CD4-positive, alpha-beta T cell treated with Interferon gamma for 1 hour (primary cell): ENCODE measurements around the gene JAG2.
"Not testable (repeated sequence)": the region's sequence is repeated elsewhere in the genome, so short reads cannot be mapped to it uniquely, and the experiment has no call there.

Experiments used
- DNase-seq: peaks from one replicate; pipeline ENCODE4 v3.0.0-alpha.2; 2020

The JAG2 gene

GRCh38 chr14:105136401-105137322 is 31.9 kb downstream of the JAG2 start:
- DNase-seq, result no peak

GRCh38 chr14:105135700-105136395 is 32.7 kb downstream of the JAG2 start:
- DNase-seq, result no peak

GRCh38 chr14:105132921-105133654 is 35.5 kb downstream of the JAG2 start:
- no peak for DNase-seq

GRCh38 chr14:105131241-105131640 is 37.3 kb downstream of the JAG2 start:
- no peak for DNase-seq

DNA sequence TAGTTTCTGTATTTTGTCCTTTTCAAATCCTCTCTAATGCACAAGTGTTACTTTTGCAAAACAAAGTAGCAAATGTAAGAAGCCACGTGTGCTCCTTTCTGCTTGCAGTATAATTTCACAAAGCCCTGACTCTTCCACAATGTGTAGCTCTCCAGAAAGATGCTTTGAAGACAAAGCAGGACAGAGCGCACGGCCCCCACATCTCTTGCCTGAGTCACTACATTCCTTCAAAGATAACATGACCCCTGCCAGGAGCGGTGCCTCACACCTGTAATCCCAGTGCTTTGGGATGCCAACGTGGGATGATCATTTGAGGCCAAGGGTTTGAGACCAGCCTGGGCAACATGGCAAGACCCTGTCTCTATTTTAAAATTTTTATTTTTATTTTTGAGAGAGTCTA is 40.5 kb downstream of the JAG2 start:
- DNase-seq, result no peak

DNA sequence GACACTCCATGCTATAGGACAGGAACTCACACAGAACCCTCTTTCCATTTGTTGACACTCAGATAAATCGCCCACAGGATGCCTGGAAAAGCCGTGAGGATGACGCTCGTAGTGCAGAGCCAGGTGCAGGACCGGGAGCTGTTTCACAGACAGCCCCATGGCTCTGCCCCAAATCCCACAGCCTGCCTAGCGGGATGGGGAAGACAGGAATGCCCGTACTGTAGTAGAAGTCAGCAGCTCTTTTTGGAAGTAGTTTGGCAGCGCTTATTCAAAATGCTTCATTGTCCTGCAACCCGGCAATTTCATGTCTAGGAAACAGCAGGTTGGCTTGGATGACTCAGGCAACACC is 41.6 kb downstream of the JAG2 start:
- no peak for DNase-seq

DNA sequence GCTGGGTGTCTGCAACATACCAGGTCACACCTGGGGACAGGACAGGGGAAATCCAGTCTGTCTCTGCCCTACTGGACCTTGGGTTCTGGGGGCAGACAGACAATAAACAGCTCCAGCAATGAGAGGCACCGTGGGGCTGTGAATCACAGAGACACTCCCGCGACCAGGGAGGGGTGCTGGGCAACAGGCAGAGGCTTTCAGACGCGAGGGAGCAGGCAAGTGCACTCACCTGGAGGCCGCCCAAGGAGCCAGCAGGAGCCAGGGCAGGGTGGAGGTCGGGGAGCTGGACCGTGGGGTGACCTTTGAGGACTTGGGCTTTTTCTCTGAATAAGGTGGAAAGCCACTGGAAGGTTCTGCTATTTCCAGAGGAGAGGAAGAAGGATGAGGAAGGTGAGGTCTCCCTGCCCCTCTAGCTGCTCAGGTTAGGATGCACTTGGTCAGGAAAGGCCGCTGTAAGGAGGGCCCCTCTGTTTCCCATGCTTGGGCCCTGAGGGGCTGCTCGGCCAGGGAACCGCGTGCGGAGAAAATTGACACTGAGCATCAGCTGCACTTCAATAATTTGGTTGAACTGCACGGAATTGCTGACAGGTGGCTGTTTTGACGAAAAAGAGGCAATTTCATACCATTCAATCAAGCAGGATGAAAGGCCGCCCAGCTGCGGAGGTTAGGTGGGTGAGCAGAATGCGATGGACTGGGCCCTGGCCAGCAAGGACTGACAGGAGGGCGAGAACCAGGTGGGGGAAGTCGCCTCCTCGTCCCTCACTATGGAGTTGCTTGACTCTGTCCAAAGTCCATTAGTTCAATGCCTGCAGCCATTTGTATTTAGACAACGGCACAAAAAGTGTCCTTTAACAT is 42.2 kb downstream of the JAG2 start:
- no peak for DNase-seq

DNA sequence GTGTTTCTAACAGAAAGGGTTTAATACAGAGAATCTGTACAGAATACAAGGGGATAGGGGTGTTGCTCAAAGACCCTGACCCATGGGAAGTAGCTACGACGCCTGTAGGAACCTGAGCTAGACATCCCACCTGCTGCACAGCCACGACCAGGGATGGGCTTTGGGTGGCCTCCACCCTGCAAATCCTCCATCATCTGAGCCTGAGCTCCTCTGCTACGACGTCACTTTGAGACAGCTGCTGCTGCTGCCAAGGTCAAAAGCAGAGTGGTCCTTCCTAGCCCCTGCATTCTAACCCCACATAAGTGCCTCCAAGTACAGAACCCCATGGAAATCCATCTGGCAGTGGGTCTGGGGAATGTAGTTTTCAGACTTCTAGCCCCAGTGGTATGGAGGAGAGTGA is 43.8 kb downstream of the JAG2 start:
- no peak for DNase-seq

DNA sequence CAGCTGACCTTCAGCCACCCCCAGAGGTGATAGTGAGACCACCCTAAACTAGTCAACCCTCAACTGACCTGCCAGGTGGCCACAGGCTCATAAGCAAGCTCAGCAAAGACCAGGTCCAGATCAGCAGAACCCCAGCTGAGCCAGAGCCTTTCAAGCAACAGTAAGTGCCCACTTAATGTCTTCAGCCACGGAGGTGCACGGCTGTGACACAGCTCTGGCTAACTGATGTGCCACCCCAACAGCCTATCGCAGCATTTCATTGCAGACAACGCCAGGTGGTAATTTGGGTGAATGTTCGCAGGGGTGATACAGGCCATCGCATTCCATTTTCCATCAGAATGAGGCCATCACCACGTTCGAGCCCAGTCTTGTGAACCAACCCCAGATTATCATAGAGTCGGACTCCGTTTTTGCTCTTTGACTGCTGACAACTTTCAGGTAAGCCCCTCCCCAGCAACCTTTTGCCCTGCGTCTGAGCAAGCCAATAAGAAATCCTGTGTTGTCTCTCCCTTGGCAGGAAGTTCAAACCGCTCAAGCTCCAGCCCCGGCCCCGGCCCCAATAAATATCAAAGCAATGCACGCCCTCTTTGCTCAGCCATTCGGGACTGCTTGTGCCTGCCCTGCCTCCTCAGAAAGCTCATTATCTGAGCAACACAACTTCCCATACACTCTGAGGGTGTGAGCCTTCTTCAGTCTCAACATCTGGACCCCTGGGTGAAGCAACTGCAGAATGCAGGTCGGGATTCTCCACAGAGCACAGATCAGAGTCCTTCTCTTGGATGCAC is 44.4 kb downstream of the JAG2 start:
- no peak for DNase-seq

GRCh38 chr14:105123064-105123665 is 45.4 kb downstream of the JAG2 start:
- no peak for DNase-seq

DNA sequence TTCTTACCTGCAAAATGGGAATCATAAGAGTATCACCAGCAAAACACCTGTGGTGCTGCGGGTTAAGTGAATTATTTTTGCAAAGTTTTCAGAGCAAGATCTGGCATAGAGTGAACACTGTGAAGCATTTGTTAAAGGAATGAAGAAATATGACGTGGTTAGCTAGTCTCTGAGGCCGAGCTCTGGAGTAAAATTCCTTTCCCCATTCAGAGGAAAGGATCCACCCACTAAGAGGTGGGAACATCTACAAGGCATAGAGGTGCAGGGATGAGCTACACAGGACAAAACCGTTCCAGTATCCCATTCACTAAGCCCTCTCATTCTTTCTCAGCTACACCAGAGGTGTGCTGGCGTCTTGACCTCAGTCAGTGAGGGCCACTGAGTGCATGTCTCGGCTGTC is 48.5 kb downstream of the JAG2 start:
- DNase-seq, result no peak

DNA sequence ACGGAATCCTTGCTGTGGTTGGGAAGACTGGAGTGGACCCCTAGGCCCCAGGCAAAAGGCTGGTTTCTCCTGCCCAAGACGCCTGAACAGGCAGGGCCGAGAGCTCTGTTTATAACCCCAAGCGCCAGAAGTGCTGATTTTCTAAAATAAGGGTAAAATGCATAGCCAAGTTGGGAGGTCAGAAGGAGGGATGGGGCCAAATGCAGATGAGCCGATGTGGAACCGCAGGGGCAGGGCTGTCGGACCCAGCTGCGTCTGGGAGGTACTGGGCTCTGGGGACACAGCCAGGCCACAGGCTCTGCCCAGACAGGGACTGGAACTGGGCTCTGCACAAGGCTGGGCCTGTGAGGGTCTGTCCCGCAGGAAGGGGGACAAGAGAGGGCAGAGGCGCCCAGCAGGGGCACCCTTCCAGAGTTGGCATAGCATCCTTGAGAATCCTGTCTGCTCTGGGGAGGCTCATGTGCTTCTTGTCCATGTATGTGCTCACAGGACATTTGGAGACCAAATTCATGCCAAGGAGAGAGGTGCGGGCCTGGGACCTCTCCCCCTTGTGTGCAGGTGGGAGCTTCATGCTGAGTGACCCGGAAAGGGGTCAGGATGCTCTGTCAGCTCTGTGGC is 49.1 kb downstream of the JAG2 start:
- DNase-seq, result no peak

GRCh38 chr14:105118646-105119407 is 49.7 kb downstream of the JAG2 start:
- DNase-seq, result no peak

DNA sequence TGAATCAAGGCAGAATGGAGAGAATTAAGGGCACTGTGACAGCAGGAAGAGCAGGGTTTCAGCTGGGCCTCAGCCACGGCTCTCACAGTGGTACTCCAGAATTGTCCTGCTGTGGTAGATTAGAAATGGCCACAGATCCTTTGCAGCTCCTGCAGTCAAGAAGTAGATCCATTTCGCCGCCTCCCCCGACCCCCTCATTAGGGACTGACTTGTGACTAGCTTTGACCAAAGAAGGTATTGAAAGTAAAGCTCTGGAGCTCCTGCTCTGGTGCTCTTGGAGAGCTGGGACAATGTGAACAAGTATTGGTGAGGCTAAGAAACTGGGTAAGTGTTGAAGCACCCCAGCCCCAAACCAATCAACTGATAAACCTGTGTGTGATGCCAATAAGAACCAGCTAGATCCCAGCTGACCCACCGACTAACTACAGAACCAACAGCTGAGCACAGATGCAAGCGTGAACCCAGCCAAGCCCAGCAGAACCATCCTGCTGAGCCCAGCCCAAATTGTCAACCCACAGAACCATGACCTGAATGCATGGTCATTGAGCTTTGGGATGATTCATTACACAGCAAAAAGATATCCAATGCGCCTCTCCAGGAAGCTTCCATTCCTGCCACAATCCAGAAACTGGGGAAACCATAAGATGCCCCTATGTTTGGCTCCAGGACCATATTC is 50.7 kb downstream of the JAG2 start:
- no peak for DNase-seq

DNA sequence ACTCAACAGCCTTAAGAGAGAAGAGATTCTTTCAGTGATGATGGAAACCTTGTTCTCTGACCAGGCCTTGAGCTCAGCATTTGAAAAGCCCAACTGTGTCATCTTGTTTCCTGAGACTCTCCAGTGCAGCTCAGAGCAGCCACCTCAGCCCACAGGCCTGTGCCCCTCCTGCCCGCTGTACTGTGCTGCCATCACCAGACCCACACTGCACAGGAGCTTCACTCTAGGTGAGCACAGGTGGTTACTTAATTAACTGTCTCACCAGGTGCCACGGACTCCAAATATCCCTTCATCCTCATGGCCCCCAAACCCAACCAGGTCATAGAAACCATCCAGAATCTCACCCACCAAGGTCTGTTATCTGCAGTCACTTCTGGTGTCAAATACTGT is 51.3 kb downstream of the JAG2 start:
- DNase-seq, result no peak

DNA sequence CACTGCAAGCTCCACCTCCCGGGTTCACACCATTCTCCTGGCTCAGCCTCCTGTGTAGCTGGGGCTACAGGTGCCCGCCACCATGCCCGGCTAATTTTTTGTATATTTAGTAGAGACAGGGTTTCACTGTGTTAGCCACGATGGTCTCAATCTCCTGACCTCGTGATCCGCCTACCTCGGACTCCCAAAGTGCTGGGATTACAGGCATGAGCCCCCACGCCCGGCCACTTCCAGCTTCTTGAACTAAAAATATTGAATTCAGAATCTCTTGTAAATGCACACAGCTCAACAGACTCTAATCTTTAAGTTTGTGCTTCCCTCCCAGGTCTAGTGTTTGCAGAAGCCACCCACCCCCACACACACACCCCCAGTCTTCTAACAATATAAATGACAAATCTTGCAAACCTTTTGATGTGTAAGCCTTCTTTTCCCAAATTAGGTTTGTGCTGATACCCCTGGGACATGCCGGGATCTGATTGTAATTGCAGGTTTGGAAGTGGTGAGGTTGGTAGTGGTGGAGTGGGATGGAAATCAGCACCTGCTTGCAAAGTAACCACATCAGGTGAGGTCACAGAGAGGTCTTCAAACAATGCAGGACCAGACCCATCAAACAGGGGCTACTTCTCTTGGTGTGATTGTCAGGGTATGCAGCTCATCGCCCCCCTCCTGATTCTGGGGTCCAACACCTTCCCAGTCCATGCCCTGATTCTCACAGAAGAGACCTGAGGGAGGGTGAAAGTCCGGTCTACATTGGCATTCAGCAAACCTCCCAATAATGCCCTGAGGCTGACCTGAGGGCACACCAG is 51.9 kb downstream of the JAG2 start:
- DNase-seq, result no peak

DNA sequence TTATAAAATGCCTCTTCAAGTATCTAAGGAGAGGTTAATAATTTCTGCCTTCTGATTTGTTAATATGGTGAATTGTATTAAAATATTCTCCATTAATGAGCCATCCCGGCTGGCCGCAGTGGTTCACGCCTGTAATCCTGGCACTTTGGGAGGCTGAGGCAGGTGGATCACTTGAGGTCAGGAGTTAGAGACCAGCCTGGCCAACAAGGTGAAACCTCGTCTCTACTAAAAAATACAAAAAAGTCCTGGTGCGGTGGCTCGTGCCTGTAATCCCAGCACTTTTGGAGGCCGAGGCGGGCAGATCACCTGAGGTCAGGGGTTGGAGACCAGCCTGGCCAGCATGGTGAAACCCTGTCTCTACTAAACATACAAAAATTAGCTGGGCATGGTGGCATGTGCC is 59.3 kb downstream of the JAG2 start:
- DNase-seq, result not testable (repeated sequence)

GRCh38 chr14:105108516-105108864 is 60.1 kb downstream of the JAG2 start:
- no peak for DNase-seq
